GM19468 (cell line): Measurements from ENCODE around the gene CCDC116.
"Not testable (repeated sequence)": the region's sequence is repeated elsewhere in the genome, so short reads cannot be mapped to it uniquely, and the experiment has no call there.

ENCODE experiments used
- ATAC-seq: cut with Tn5 transposase; IDR thresholded peaks from one replicate; pipeline ENCODE4 v1.9.1; 2021; ENCODE audit warnings: mild to moderate bottlenecking, moderate library complexity, moderate number of reproducible peaks; ENCODE audit not compliant: unreplicated experiment; ENCODE audit errors: extremely low read depth

CCDC116 gene

GRCh38 chr22:21628386-21629254 is 3.9 kb upstream of the CCDC116 start:
- ATAC-seq = no peak

GRCh38 chr22:21629255-21630149 is 3.1 kb upstream of the CCDC116 start, which contains the start of gene YDJC:
TSS of gene YDJC (minus strand) at chr22:21630022. CDS start at chr22:21630014, 8 bp downstream.
- ATAC-seq = peak; percentile 60

- ATAC-seq = no peak
Observed at GRCh38 chr22:21631025-21631424, 1.5 kb upstream of the CCDC116 start.

- no peak for ATAC-seq
Observed at GRCh38 chr22:21632931-21633330, 371 bp downstream of the CCDC116 start.

- ATAC-seq = no peak
Observed at GRCh38 chr22:21633481-21633880, 921 bp downstream of the CCDC116 start.

GRCh38 chr22:21634081-21634480 is 1.5 kb downstream of the CCDC116 start:
- no peak for ATAC-seq

GRCh38 chr22:21634844-21635243 is 2.3 kb downstream of the CCDC116 start:
- no peak for ATAC-seq

- no peak for ATAC-seq
Observed at GRCh38 chr22:21635771-21636510, 3.4 kb downstream of the CCDC116 start.

GRCh38 chr22:21636629-21637218 is 4.2 kb downstream of the CCDC116 start:
- ATAC-seq = no peak

- not testable (repeated sequence) for ATAC-seq
Observed at GRCh38 chr22:21637450-21637849, 4.9 kb downstream of the CCDC116 start.

GRCh38 chr22:21639359-21639758 is 6.8 kb downstream of the CCDC116 start:
- no peak for ATAC-seq

GRCh38 chr22:21640810-21641209 is 8.2 kb downstream of the CCDC116 start:
- ATAC-seq = no peak

GRCh38 chr22:21641417-21641788 is 8.8 kb downstream of the CCDC116 start:
- ATAC-seq = no peak

- ATAC-seq = peak; percentile 88
Observed at GRCh38 chr22:21641789-21642583, 9.4 kb downstream of the CCDC116 start, which contains the start of gene SDF2L1. TSS of gene SDF2L1 (plus strand) at chr22:21642302. CDS start at chr22:21642337, 35 bp downstream.

- no peak for ATAC-seq
Observed at GRCh38 chr22:21642584-21643448, 10.3 kb downstream of the CCDC116 start.

- no peak for ATAC-seq
Observed at GRCh38 chr22:21643533-21644357, 11.2 kb downstream of the CCDC116 start.

GRCh38 chr22:21645513-21645912 is 13.0 kb downstream of the CCDC116 start:
- ATAC-seq = not testable (repeated sequence)
